Stomach (tissue), 4 donors: ENCODE measurements around the gene PDE4C.

Source experiments
- EP300 ChIP-seq: sonication (generic); formaldehyde crosslinking; IDR thresholded peaks from one replicate; pipeline ENCODE4 v1.6.1; 2017; ENCODE audit warnings: antibody characterized with exemption
- POLR2A ChIP-seq, 4 donors: fragments of 450-650 bp; IDR thresholded peaks; one replicate each; pipeline ENCODE4 v1.6.1; 2016; ENCODE audit warnings: antibody characterized with exemption in 4 of 4, control low read depth in 2 of 4, mild to moderate bottlenecking in 1 of 4, moderate library complexity in 1 of 4

- TF ChIP-seq POLR2A (IDR thresholded peaks at IDR 0.05) (no peak), EP300 (no peak)
Measured at GRCh38 chr19:18231775-18232174, 5.5 kb upstream of the PDE4C start.
